BE2C (cell line): ENCODE results near the gene RANBP1.

ENCODE experiments used
- DNase-seq: peaks from one replicate; pipeline ENCODE4 v3.0.0-alpha.2; 2020
- H3K27me3 ChIP-seq: fragments of 250-450 bp; sonication (Bioruptor Pico); 2 replicates; pipeline ENCODE4 v1.5.1; 2020; ENCODE audit warnings: mild to moderate bottlenecking
- H3K36me3 ChIP-seq: fragments of 250-450 bp; sonication (Bioruptor Pico); 2 replicates; pipeline ENCODE4 v1.5.1; 2020; ENCODE audit warnings: mild to moderate bottlenecking
- H3K4me1 ChIP-seq: fragments of 250-450 bp; sonication (Bioruptor Pico); 2 replicates; pipeline ENCODE4 v1.5.1; 2020
- H3K4me3 ChIP-seq: 2 replicates; pipeline ENCODE4 v1.5.1; 2011; ENCODE audit warnings: low read depth, low read length
- H3K9me3 ChIP-seq: fragments of 250-450 bp; sonication (Bioruptor Pico); 2 replicates; pipeline ENCODE4 v1.5.1; 2020
- TF ChIP-seq, protein P1 (sequence below): IDR thresholded peaks from 2 replicates; pipeline ENCODE4 v1.5.1; 2012; ENCODE audit warnings: mild to moderate bottlenecking, low read depth, low read length

RANBP1 gene

DNA sequence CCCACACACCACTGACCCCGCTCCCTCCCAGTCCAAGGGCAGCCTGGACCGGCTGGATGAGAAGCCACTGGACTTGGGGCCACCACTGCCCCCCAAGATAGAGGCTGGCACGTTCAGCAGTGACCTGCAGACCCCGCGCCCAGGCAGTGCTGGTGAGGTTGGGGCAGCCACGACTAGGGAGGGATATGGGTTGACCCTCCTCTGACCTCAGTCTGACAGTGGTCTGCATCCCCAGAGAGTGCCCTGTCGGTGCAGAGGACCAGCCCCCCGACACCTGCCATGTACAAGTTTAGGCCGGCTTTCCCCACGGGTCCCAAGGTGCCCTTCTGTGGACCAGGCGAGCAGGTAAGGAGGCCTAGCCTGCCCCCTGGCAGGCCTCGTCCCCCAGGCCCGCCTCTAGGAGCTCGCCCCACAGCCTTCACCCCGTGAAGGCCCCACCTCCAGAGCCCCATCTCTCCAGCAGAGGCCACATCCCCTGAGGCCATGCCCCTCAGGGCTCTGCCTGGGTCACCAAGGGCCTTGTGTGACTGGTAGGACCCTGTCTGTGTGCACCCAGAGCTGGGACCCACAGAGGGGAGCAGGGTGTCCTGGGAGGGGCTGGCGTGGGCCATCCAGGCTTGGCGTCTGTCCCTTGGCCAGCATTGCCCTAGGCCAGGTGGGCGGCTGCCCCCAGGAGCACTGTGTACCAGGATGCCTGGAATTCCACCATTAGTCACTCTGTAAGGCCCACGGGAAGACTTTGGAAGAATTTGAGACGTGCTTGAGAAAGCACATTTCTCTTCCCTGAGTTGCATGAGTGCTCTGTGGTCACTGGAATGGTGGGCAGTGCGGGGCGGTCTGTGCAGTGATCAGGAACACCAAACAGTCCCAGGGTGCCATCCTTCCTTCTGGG, 25.5 kb downstream of the RANBP1 start:
- TF ChIP-seq, protein P1, sequence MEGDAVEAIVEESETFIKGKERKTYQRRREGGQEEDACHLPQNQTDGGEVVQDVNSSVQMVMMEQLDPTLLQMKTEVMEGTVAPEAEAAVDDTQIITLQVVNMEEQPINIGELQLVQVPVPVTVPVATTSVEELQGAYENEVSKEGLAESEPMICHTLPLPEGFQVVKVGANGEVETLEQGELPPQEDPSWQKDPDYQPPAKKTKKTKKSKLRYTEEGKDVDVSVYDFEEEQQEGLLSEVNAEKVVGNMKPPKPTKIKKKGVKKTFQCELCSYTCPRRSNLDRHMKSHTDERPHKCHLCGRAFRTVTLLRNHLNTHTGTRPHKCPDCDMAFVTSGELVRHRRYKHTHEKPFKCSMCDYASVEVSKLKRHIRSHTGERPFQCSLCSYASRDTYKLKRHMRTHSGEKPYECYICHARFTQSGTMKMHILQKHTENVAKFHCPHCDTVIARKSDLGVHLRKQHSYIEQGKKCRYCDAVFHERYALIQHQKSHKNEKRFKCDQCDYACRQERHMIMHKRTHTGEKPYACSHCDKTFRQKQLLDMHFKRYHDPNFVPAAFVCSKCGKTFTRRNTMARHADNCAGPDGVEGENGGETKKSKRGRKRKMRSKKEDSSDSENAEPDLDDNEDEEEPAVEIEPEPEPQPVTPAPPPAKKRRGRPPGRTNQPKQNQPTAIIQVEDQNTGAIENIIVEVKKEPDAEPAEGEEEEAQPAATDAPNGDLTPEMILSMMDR: no peak
- Histone ChIP-seq H3K9me3 (no peaks in the 10 kb centered on the region), H3K4me1 (peaks cover 19% of the 10 kb centered on the region), H3K36me3 (peaks cover 33% of the 10 kb centered on the region), H3K27me3 (no peaks in the 10 kb centered on the region), H3K4me3 (no peak overlapping the region)
- no peak for DNase-seq

DNA sequence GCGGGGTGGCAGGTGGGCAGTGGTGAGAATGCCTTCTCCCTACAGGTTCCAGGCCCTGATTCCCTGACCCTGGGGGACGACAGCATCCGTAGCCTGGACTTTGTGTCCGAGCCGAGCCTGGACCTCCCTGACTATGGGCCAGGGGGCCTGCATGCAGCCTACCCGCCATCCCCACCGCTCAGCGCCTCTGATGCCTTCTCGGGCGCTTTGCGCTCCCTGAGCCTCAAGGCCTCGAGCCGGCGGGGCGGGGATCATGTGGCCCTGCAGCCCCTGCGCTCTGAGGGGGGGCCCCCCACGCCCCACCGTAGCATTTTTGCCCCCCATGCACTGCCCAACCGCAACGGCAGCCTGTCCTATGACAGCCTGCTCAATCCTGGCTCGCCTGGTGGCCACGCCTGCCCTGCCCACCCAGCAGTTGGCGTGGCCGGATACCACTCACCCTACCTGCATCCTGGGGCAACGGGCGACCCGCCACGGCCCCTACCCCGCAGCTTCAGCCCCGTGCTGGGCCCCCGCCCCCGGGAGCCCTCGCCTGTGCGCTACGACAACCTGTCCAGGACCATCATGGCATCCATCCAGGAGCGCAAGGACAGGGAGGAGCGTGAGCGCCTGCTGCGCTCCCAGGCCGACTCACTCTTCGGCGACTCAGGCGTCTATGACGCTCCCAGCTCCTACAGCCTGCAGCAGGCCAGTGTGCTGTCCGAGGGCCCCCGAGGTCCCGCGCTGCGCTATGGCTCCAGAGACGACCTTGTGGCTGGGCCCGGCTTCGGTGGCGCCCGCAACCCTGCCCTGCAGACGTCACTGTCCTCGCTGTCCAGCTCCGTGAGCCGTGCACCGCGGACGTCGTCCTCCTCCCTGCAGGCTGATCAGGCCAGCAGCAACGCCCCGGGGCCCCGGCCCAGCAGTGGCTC, 27.1 kb downstream of the RANBP1 start:
- DNase-seq: no peak
- Histone ChIP-seq H3K4me1 (peaks cover 4% of the 10 kb centered on the region), H3K9me3 (no peaks in the 10 kb centered on the region), H3K36me3 (peaks cover 33% of the 10 kb centered on the region), H3K4me3 (no peak overlapping the region), H3K27me3 (no peaks in the 10 kb centered on the region)
- TF ChIP-seq, protein P1: no peak

DNA sequence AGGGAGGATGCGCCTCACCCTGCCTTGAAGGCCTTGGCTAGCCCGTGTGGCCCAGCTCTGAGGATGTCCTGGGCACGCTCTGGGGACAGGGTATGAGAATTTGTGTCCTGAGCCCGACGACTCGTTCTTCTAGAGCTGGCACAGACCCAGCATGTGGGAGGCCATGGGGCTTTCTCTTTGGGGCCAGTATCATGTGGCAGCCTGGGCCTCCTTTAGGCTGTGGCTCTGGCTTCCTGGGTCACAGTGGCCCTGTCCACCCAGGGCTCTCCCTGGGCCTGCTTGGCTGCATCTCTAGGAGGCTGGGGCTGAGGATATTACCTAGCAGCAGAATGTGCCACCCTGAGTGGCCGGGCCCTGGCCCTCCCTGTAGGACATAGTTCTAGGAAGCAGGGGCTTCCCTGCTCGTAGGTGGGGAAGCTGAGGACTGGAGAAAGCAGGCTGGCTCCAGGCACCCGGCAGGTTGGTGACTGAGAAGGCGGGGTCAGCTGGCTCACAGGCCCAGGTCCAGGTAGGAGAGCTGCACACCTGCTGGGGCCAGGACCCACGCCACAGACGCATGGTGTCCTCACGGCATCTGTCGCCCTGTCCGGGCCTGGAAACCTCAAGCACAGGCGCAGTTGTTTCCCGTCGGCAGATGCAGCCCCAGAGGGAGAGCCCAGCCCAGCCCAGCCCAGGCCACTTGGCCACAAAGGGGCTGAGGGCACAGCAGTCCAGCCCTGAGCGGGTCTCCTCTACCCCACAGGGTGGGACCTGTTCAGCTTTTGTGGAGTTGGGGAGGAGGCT, 28.2 kb downstream of the RANBP1 start:
- Histone ChIP-seq H3K9me3 (no peaks in the 10 kb centered on the region), H3K4me3 (no peak overlapping the region), H3K36me3 (peaks cover 32% of the 10 kb centered on the region), H3K4me1 (no peaks in the 10 kb centered on the region; the same call in 1 of the 2 replicates), H3K27me3 (no peaks in the 10 kb centered on the region)
- TF ChIP-seq, protein P1: no peak
- no peak for DNase-seq

DNA sequence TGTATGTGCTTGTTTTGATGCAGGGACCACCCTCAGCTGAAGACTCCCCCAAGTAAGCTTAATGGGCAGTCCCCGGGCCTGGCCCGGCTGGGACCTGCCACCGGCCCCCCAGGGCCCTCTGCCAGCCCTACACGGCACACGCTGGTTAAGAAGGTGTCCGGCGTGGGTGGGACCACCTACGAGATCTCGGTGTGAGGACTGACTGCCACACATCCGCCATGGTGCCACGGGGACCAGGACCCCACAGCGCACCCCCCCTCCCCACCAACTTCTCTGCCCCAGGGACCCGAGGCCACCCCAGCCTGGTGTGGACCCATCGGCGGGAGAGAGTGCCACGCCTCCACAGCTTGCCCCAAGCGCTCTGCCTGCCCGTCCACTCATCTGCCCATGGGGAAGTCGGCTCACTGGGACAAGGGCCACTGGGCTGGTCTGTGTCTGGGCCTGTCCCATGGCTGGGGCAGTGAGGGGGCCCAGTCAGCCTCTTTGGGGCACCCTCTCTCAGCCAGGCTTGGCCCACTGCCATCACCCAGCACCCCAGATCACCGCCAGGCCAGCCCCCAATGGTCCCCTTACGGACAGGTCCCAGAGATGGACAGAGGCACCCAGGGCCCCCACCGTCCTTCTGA, 29.4 kb downstream of the RANBP1 start:
- Histone ChIP-seq H3K4me1 (no peaks in the 10 kb centered on the region; the same call in 1 of the 2 replicates), H3K36me3 (peaks cover 23% of the 10 kb centered on the region), H3K4me3 (no peak overlapping the region), H3K27me3 (no peaks in the 10 kb centered on the region), H3K9me3 (no peaks in the 10 kb centered on the region)
- no peak for DNase-seq
- TF ChIP-seq, protein P1: no peak

DNA sequence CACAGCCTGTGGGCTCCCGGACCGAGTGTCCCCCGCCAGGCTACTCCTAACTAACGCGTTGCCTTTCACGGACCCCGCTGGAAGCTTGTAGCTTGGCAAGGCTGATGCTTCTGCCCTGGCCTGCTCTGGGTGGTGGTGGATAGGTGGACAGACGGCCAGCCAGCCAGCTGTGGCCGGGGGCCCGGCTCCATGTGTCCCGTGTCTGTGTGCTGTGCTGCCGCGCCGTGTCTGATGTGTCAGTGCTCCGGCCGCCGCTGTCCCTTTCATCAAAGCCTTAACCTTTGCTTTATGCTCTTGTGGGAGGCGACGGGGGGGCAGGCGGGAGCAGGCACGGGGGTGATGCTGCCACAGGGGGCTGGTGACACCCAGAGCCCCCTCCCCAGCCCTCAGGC, 29.9 kb downstream of the RANBP1 start:
- no peaks in the 10 kb centered on the region; the same call in 1 of the 2 replicates for H3K4me1 ChIP-seq
- no peak for DNase-seq
- H3K9me3 ChIP-seq: no peaks in the 10 kb centered on the region
- peaks cover 22% of the 10 kb centered on the region for H3K36me3 ChIP-seq
- H3K4me3 ChIP-seq: no peak overlapping the region
- TF ChIP-seq, protein P1: no peak
- H3K27me3 ChIP-seq: no peaks in the 10 kb centered on the region
